ENCODE results near the gene LAG3.
"Not testable (repeated sequence)": the region's sequence is repeated elsewhere in the genome, so short reads cannot be mapped to it uniquely, and the experiment has no call there.

Gene LAG3

GRCh38 chr12:6772331-6772695, at the start of gene LAG3:
Gene LAG3, plus strand, starts transcription at chr12:6772520. Its CDS starts 333 bp downstream, at chr12:6772853.
- no peak for DNase-seq (ENCODE audit: low spot score)

- no peak for DNase-seq (ENCODE audit: low spot score)
Observed at GRCh38 chr12:6722863-6723262, 49.5 kb upstream of the LAG3 start.

GRCh38 chr12:6723607-6724408, 48.5 kb upstream of the LAG3 start, which contains the start of gene COPS7A:
Gene COPS7A, plus strand, starts transcription at chr12:6724046. Its CDS starts 611 bp downstream, at chr12:6724657.
- DNase-seq (ENCODE audit: low spot score): peak; percentile 98

DNA sequence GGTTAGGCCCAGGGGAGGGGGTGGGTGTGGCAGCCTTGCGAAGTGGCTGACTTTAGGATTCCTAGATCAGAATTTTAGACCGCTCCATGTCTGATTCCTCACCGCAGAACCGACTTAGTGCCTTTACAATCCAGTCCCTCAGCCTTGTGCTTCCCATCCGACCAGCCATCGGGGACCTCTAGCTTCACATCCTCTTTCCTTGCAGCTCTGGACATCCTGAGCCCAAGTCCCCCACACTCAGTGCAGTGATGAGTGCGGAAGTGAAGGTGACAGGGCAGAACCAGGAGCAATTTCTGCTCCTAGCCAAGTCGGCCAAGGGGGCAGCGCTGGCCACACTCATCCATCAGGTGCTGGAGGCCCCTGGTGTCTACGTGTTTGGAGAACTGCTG, 47.9 kb upstream of the LAG3 start:
- no peak for DNase-seq (ENCODE audit: low spot score)

DNA sequence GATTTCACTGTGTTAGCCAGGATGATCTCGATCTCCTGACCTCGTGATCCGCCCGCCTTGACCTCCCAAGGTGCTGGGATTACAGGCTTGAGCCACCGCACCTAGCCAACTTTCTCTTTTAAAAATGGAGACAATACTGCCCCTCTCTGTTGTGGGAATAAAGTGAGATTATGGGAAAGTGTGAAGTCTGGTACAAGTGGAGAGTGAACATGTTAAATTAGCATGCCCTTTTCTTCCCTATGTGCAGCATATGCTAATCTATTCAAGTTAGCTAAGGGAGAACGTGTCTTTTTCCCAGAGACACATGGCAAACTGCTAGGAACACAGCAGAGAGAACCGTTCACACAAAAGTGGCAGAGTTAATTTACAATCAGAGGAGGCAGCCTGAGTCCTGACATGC, 47.0 kb upstream of the LAG3 start:
- DNase-seq (ENCODE audit: low spot score): no peak

GRCh38 chr12:6729186-6729585, 43.1 kb upstream of the LAG3 start:
- DNase-seq (ENCODE audit: low spot score): no peak

DNA sequence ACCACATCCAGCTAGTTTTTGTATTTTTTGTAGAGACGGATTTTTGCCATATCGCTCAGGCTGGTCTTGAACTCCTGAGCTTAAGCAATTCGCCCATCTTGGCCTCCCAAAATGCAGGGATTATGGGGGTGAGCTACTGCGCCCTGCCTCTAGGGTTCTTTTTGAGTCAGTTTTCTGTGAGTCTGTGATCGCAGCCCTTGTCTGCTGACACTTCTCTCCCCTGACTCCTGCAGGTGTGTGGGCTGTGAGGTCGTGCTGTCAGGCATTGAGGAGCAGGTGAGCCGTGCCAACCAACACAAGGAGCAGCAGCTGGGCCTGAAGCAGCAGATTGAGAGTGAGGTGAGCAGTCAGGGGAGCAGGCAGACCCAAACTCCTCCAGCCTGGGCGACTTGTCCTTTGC, 42.2 kb upstream of the LAG3 start:
- DNase-seq (ENCODE audit: low spot score): no peak

DNA sequence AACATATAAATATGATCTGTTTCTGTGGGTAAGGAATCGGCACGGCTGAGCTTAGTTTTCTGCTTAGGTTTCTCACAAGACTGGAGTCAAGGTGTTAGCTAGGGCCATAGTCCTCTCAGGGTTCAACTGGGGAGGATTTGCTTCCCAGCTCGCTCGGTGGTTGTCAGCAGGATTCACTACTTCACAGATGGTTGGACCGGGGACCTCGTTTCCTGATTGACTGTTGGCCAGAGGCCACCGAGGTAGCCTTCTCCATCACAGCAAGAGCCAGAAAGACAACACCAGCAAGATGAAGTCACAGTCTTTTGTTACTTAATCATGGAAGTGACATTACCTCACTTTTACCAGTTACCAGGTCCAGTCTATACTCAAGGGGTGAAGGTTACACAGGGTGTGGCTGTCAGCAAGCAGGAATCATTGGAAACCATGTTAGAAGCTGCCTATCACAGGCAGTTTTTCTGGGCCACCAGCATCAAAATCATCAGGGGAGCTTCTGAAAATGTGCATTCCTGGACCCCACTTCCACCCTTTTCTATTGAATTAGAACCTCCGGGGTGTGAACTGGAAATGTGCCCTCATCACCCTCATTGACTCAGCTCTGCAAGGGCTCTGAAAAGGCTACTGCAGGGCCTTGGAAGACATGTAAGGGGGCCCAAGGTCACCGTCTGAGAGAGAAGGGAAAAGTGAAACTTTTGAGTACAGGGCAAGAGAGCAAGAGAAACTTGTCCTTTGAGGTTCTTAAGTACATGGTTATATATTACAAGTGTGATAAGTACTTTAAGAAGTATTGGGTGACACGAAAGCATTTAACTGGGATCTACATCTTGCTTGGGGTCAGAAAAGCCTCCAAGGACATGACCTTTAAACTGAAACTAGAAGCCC, 37.6 kb upstream of the LAG3 start:
- DNase-seq (ENCODE audit: low spot score): no peak

GRCh38 chr12:6735448-6736191, 36.7 kb upstream of the LAG3 start:
- DNase-seq (ENCODE audit: low spot score): peak; percentile 69

GRCh38 chr12:6736754-6737153, 35.6 kb upstream of the LAG3 start:
- no peak for DNase-seq (ENCODE audit: low spot score)

- not testable (repeated sequence) for DNase-seq (ENCODE audit: low spot score)
Observed at GRCh38 chr12:6742080-6742479, 30.2 kb upstream of the LAG3 start.

DNA sequence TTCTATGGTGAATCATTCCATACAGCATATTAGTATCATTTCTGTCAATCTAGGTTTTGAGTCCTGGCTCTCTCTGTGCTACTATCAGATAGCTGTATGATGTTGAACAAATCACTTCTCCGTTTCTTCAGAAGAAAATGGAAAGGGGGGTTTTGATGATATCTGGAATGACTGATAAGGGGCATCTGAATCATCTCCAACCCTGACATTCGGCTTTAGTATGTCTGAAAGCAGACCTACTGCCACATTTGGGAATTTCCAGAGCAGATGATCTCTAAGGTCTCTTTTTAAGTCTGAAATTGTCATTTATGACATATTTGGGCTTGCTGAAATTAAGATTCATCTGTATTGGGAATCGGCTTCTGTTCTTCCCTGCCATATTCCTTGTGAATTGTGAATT, 29.5 kb upstream of the LAG3 start:
- no peak for DNase-seq (ENCODE audit: low spot score)

GRCh38 chr12:6743300-6743699, 29.0 kb upstream of the LAG3 start:
- DNase-seq (ENCODE audit: low spot score): not testable (repeated sequence)

DNA sequence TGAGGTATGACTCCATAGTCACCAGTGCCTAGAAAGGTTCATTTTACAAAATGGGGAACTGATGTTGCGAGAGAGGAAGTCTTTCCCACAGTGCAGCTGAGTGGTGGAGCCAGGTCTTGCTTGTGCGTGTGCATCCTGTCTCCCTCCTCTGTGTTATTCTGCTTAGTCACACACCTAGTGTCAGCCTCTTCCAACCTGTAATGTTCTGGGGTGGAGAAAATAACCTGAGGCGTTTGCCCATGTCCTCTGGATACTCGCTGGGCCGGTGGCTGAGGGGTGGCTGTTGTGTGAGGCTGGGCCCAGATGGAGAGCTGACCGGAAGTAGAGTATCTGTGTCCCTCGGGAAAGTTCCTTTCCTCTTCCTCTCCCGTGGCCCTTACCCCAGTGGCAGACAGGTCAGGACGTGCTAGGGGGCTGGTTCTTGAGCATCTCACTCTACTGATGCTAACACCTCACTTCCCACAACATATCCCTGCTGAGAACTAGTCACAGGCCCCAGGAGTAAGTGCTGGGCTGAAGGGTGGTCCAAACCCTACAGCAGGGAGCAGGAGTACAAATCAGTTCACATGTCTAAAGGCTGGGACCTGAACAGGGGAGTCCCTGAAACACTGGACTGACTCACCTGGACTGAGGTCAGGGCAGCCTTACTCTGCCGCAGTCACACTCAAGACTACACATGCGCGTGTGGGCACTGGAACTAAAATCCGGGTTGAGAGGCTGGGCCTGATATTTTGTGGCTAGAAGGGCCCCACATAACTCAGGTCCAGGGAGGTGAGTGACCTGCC, 26.4 kb upstream of the LAG3 start:
- no peak for DNase-seq (ENCODE audit: low spot score)

GRCh38 chr12:6747216-6747615, 25.1 kb upstream of the LAG3 start:
- no peak for DNase-seq (ENCODE audit: low spot score)

DNA sequence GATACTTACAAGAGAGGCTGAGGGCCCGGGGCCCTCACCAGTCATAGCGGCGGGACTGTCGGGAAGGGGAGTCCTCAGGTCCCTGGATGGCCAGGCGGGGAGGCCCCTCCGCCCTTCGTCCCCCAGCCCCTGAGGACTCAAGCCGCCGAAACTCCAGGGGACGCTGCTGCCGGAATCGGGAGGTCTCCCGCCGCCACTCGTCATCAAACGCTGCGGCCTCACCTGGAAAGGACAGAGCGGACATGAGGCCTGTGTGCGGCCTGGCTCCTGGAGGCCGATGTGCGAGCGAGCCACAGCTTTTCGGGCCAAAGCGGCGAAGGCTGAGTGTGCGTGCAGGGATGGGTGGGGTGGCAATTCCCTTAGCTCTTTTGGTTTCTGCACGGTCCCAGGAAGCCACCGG, 23.6 kb upstream of the LAG3 start:
- DNase-seq (ENCODE audit: low spot score): no peak

- DNase-seq (ENCODE audit: low spot score): no peak
Observed at GRCh38 chr12:6750506-6750905, 21.8 kb upstream of the LAG3 start.

- DNase-seq (ENCODE audit: low spot score): no peak
Observed at GRCh38 chr12:6751767-6752166, 20.6 kb upstream of the LAG3 start.

GRCh38 chr12:6752167-6752920, 20.0 kb upstream of the LAG3 start:
- DNase-seq (ENCODE audit: low spot score): peak; percentile 67

DNA sequence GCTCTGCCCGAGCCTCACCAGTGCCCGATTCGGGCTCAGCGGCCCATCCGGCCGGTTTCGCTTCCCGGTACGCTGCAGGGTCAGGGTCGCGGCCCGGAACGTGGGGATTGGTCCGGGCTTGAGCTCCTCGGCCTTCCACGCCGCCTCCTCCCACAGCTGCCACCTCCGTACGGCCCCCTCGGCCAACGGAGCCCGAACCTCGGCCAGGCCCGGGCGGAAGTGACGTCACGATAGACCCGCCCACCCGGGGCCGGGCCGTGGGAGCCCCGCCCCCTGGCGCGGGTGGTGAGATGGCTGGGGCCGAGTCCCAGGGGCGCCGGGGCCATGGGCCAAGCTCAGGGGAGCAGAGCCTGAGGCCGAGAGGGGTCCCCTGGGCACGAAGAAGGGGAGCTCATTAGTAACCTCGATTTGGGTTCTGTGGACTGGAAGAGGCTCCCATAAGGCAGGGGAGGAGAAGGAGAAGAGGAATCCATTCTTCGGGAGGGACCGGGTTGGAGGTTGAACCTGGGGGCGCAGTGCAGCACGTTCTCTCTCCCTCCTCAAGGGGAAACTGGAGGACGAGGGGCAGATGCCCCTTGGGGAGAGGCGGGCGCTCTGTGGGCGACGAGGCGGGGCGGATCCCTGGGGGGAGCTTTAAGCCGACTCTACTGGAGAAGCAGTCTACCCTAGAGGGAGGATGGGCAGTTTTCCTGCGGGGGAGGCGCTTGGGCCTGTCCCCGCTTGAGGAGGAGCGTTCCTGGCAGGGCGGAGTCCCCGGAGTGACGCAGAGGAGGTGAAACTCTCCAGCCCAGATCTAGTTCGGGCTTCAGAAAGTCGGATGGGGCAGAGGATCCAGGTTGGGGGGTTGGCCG, 19.2 kb upstream of the LAG3 start, which contains the start of gene MLF2:
TSS of gene MLF2 (minus strand) at position 221 of the 851 bp plus-strand sequence. CDS start 807 bp downstream, outside the sequence.
- peak; percentile 99 for DNase-seq (ENCODE audit: low spot score)

Data from AG08395 (cell line).